Thyroid gland (tissue), 4 donors: Measurements from ENCODE around the gene CIDEC. TPM values are rescaled to one million over a fixed set of nuclear protein-coding genes. Genes with fewer than 3 reads are reported as not detected.
A peak's percentile ranks its signal among the peaks of the same experiment; 100 is the strongest.

ENCODE experiments used
- DNase-seq, 2 donors: peaks; one replicate each; pipeline ENCODE4 v3.0.0-alpha.2; 2019
- H3K27ac ChIP-seq, 3 donors: fragments of 200-600 bp; sonication (generic); 1 replicate in 2 of 3; 2 replicates in 1 of 3; pipeline ENCODE4 v1.5.1; 2016 to 2019; ENCODE audit warnings: mild to moderate bottlenecking in 1 of 3, moderate library complexity in 1 of 3
- H3K27me3 ChIP-seq: fragments of 200-600 bp; sonication (generic); one replicate; pipeline ENCODE4 v1.5.1; 2019
- H3K36me3 ChIP-seq, 2 donors: fragments of 200-600 bp; sonication (generic); one replicate each; pipeline ENCODE4 v1.5.1; 2016 to 2019
- H3K4me1 ChIP-seq, 2 donors: fragments of 200-600 bp; sonication (generic); one replicate each; pipeline ENCODE4 v1.5.1; 2017 to 2019
- H3K4me3 ChIP-seq, 3 donors: fragments of 200-600 bp; sonication (generic); replicated peaks in 1 of 3; 1 replicate in 2 of 3; 2 replicates in 1 of 3; pipeline ENCODE4 v1.5.1; 2016; ENCODE audit warnings: mild to moderate bottlenecking in 1 of 3
- H3K9me3 ChIP-seq: fragments of 200-600 bp; sonication (generic); one replicate; pipeline ENCODE4 v1.5.1; 2017
- POLR2A ChIP-seq, 2 donors: fragments of 450-650 bp; IDR thresholded peaks; one replicate each; pipeline ENCODE4 v1.6.1; 2017; ENCODE audit warnings: antibody characterized with exemption in 2 of 2, mild to moderate bottlenecking in 2 of 2, moderate library complexity in 1 of 2
- WGBS, 2 donors: methylation state at CpG; one replicate each; pipeline ENCODE4 v1.1.5; 2017; 5-methylcytosine and 5-hydroxymethylcytosine counted together
- intact Hi-C: fragments of 100-400 bp; cut with DNase I; formaldehyde crosslinking; loops from one replicate; pipeline ENCODE4 v1.15.1; 2023
- total RNA-seq, 4 donors: library from RNA; depleted of rRNA; stranded (reverse); fragments of >200 nt; gene quantifications; one replicate each; pipeline ENCODE4 v1.2.3, GENCODE V29; 2016
- TF ChIP-seq, protein P1 (sequence below), 6 experiments: fragments of 200-600 bp in 3 of 6; fragments of 450-650 bp in 3 of 6; sonication (generic) in 3 of 6; IDR thresholded peaks; one replicate each; pipeline ENCODE4 v1.5.1; 2016 to 2019; ENCODE audit warnings: antibody characterized with exemption in 6 of 6, mild to moderate bottlenecking in 2 of 6, inconsistent platforms in 1 of 6, moderate library complexity in 1 of 6

The CIDEC gene
- total RNA-seq, 4 donors from 2014 or later, result 2.2 to 9.4 (median 3.0) TPM

DNA sequence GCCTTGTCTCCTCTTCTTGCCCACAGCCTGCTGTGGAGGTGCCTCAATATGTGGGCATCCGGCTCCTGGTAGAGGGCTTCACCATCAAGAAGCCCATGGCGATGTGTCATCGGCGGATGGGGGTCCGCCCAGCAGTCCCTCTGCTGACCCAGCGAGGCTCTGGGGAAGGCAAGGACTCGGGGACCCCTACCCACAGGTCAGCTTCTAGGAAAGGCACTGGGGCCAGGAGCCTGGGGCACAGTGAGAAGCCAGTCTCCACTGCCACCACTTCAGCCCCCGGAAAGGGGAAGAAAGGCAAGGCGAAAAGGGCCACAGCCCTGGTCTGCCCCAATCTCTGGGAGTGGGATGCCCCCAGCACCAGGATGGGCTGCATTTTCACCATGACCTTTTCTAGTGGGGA, 47.0 kb downstream of the CIDEC start:
- Histone ChIP-seq H3K36me3 (peaks cover 8 to 14% of the 10 kb centered on the region in 2 donors), H3K9me3 (no peaks in the 10 kb centered on the region)
- TF ChIP-seq POLR2A (IDR thresholded peaks at IDR 0.05), result no peak
- TF ChIP-seq, protein P1, sequence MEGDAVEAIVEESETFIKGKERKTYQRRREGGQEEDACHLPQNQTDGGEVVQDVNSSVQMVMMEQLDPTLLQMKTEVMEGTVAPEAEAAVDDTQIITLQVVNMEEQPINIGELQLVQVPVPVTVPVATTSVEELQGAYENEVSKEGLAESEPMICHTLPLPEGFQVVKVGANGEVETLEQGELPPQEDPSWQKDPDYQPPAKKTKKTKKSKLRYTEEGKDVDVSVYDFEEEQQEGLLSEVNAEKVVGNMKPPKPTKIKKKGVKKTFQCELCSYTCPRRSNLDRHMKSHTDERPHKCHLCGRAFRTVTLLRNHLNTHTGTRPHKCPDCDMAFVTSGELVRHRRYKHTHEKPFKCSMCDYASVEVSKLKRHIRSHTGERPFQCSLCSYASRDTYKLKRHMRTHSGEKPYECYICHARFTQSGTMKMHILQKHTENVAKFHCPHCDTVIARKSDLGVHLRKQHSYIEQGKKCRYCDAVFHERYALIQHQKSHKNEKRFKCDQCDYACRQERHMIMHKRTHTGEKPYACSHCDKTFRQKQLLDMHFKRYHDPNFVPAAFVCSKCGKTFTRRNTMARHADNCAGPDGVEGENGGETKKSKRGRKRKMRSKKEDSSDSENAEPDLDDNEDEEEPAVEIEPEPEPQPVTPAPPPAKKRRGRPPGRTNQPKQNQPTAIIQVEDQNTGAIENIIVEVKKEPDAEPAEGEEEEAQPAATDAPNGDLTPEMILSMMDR (IDR thresholded peaks at IDR 0.05), result no peak

GRCh38 chr3:9831253-9831652, 48.8 kb downstream of the CIDEC start:
- Histone ChIP-seq H3K27me3 (no peaks in the 10 kb centered on the region), H3K4me3 (no peak overlapping the region), H3K9me3 (no peaks in the 10 kb centered on the region), H3K36me3 (peaks cover 8 to 14% of the 10 kb centered on the region in 2 donors), H3K4me1 (no peaks in the 10 kb centered on the region), H3K27ac (no peak overlapping the region)
- no peak for TF ChIP-seq POLR2A (IDR thresholded peaks at IDR 0.05)
- TF ChIP-seq, protein P1 (IDR thresholded peaks at IDR 0.05), result no peak
- intact Hi-C loops, result no loop called here
- DNase-seq, result no peak
- WGBS, 2 donors, result 93 to 99% methylated on average over 3 of the region's 3 CpGs

More for the DNA sequence above, 47.0 kb downstream of the CIDEC start:
- Histone ChIP-seq H3K4me3 (no peak overlapping the region), H3K27me3 (no peaks in the 10 kb centered on the region), H3K27ac (no peak overlapping the region), H3K4me1 (no peaks in the 10 kb centered on the region)
- DNase-seq, result no peak
- WGBS, 2 donors, result 91% methylated on average over 7 of the region's 9 CpGs; no CpG with 5 or more reads in 1 of the 2 donors
- intact Hi-C loops, result no loop called here

- no peak for DNase-seq
- H3K36me3 ChIP-seq, result peaks cover 0 to 6% of the 10 kb centered on the region in 2 donors
Measured at GRCh38 chr3:9828801-9829755, 51.0 kb downstream of the CIDEC start.

GRCh38 chr3:9826815-9827573, 53.1 kb downstream of the CIDEC start:
- Histone ChIP-seq H3K36me3 (no peaks in the 10 kb centered on the region), H3K4me3 (no peak overlapping the region), H3K4me1 (no peaks in the 10 kb centered on the region), H3K9me3 (no peaks in the 10 kb centered on the region), H3K27me3 (no peaks in the 10 kb centered on the region), H3K27ac (no peak overlapping the region)
- intact Hi-C loops, result no loop called here
- WGBS, 2 donors, result 79 to 80% methylated on average over 20 of the region's 20 CpGs
- TF ChIP-seq POLR2A (IDR thresholded peaks at IDR 0.05), result no peak
- TF ChIP-seq, protein P1 (IDR thresholded peaks at IDR 0.05), result peak in 1 of 6 experiments; percentile 5
- DNase-seq, result no peak

More at GRCh38 chr3:9828801-9829755, 51.0 kb downstream of the CIDEC start:
- Histone ChIP-seq H3K4me3 (no peak overlapping the region), H3K27me3 (no peaks in the 10 kb centered on the region), H3K9me3 (no peaks in the 10 kb centered on the region), H3K27ac (no peak overlapping the region), H3K4me1 (no peaks in the 10 kb centered on the region)
- 92 to 98% methylated on average over 5 to 16 of the region's 17 CpGs for WGBS, 2 donors
- intact Hi-C loops, result no loop called here
- TF ChIP-seq, protein P1 (IDR thresholded peaks at IDR 0.05), result no peak
- no peak for TF ChIP-seq POLR2A (IDR thresholded peaks at IDR 0.05)
